Measurements from ENCODE around the gene ADARB2. TPM values are rescaled to one million over a fixed set of nuclear protein-coding genes. Genes with fewer than 3 reads are reported as not detected.

Gene ADARB2
- total RNA-seq, 1 donor from 2014 or later: 0.11 TPM

- peaks cover 84% of the 10 kb centered on the region for H3K27me3 ChIP-seq (ENCODE audit: low read depth)
- intact Hi-C loops (cut with micrococcal nuclease): no loop called here
These were observed 5.8 kb upstream of the ADARB2 start for GRCh38 chr10:1743141-1743540.

DNA sequence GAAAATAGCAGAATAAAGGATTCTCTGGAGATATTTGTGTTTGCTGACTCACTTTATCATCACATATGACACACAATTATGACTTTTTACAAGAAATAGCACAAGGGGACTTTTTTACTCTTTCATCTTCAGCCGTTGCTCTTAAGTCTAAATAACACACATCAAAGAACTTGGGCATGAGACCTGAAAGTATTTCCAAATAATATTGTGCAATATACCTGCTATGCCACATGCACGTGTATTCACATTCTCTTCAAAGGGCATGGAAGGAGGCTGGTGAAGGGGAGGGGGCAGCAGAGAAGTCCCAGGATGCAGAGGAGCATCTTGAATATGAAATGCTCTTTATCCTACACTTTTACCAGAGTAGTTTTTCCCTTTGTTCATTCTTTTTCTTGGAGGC is 4.1 kb upstream of the ADARB2 start:
- Histone ChIP-seq H3K36me3 (no peaks in the 10 kb centered on the region), H3K4me3 (no peak overlapping the region), H3K27ac (replicated peaks) (no peak overlapping the region), H3K4me1 (peaks cover 14% of the 10 kb centered on the region), H3K27me3 (ENCODE audit: low read depth) (peaks cover 96% of the 10 kb centered on the region), H3K9me3 (replicated peaks) (no peaks in the 10 kb centered on the region)
- intact Hi-C loops (cut with micrococcal nuclease): no loop called here
- DNase-seq: no peak
- TF ChIP-seq CTCF (IDR thresholded peaks at IDR 0.05; ENCODE audit: borderline replicate concordance): no peak

More at GRCh38 chr10:1743141-1743540, 5.8 kb upstream of the ADARB2 start:
- H3K4me3 ChIP-seq: no peak overlapping the region
- no peak overlapping the region for H3K27ac ChIP-seq (replicated peaks)
- H3K36me3 ChIP-seq: no peaks in the 10 kb centered on the region
- no peak for DNase-seq
- no peaks in the 10 kb centered on the region for H3K4me1 ChIP-seq
- peaks cover 1% of the 10 kb centered on the region for H3K9me3 ChIP-seq (replicated peaks)
- no peak for TF ChIP-seq CTCF (IDR thresholded peaks at IDR 0.05; ENCODE audit: borderline replicate concordance)

- H3K36me3 ChIP-seq: no peaks in the 10 kb centered on the region
- H3K27me3 ChIP-seq (ENCODE audit: low read depth): peaks cover 100% of the 10 kb centered on the region
- H3K4me3 ChIP-seq: no peak overlapping the region
- no peak for DNase-seq
- no peak for TF ChIP-seq CTCF (IDR thresholded peaks at IDR 0.05; ENCODE audit: borderline replicate concordance)
- no peaks in the 10 kb centered on the region for H3K9me3 ChIP-seq (replicated peaks)
- no peak overlapping the region for H3K27ac ChIP-seq (replicated peaks)
- intact Hi-C loops (cut with micrococcal nuclease): no loop called here
- H3K4me1 ChIP-seq: peaks cover 15% of the 10 kb centered on the region
These were observed 2.4 kb upstream of the ADARB2 start for GRCh38 chr10:1739751-1740150.

- Histone ChIP-seq H3K4me3 (no peak overlapping the region), H3K4me1 (peaks cover 15% of the 10 kb centered on the region), H3K36me3 (no peaks in the 10 kb centered on the region), H3K27me3 (ENCODE audit: low read depth) (peaks cover 100% of the 10 kb centered on the region), H3K9me3 (replicated peaks) (no peaks in the 10 kb centered on the region), H3K27ac (replicated peaks) (no peak overlapping the region)
- TF ChIP-seq CTCF (IDR thresholded peaks at IDR 0.05; ENCODE audit: borderline replicate concordance): no peak
- no peak for DNase-seq
- intact Hi-C loops (cut with micrococcal nuclease): no loop called here
These were observed 1.6 kb upstream of the ADARB2 start for GRCh38 chr10:1738950-1739349.

DNA sequence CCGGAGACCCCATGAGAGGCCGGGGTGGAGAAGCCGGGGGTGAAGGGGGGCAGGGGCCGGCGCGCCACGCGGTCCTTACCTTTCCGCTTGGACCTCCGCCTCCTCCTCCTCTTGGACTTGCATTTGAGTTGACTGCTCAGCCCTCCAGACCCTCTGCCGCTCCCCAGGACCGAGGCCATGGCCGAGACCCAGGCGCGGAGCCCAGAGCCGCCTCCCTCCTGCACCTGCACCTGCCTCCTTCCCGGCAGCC is 428 bp downstream of the ADARB2 start:
- intact Hi-C loops (cut with micrococcal nuclease): no loop called here
- H3K4me1 ChIP-seq: peaks cover 15% of the 10 kb centered on the region
- H3K9me3 ChIP-seq (replicated peaks): no peaks in the 10 kb centered on the region
- DNase-seq: no peak
- H3K27me3 ChIP-seq (ENCODE audit: low read depth): peaks cover 100% of the 10 kb centered on the region
- H3K27ac ChIP-seq (replicated peaks): no peak overlapping the region
- H3K4me3 ChIP-seq: peak overlapping the region; percentile 57
- no peak for TF ChIP-seq CTCF (IDR thresholded peaks at IDR 0.05; ENCODE audit: borderline replicate concordance)
- H3K36me3 ChIP-seq: no peaks in the 10 kb centered on the region

Data from left ventricle myocardium inferior (tissue), 1 donor.